HEK293T (cell line): ENCODE data around the gene NPDC1.

Experiments
- CTCF ChIA-PET: fragments of 350-600 bp; formaldehyde crosslinking; extraction: SDS; loops from one replicate; lab custom pipeline; 2021; ENCODE audit warnings: antibody characterized with exemption, inconsistent platforms; lab: Yijun Ruan, JAX
- POLR2A ChIA-PET: fragments of 350-600 bp; formaldehyde crosslinking; extraction: SDS; loops from one replicate; lab custom pipeline; 2020; ENCODE audit warnings: antibody characterized with exemption, inconsistent platforms; lab: Yijun Ruan, JAX
- DNase-seq: peaks from one replicate; pipeline ENCODE4 v3.0.0; 2012; ENCODE audit warnings: mixed read lengths; ENCODE audit errors: extremely low spot score
- ARNT ChIP-seq: fragments of 450-650 bp; IDR thresholded peaks from 2 replicates; pipeline ENCODE4 v1.6.1; 2017; ENCODE audit warnings: mild to moderate bottlenecking
- BHLHE40 ChIP-seq: fragments of 450-650 bp; IDR thresholded peaks from 2 replicates; pipeline ENCODE4 v1.6.1; 2016; ENCODE audit warnings: mild to moderate bottlenecking, moderate library complexity, borderline replicate concordance
- CTBP1 ChIP-seq: fragments of 450-650 bp; IDR thresholded peaks from 2 replicates; pipeline ENCODE4 v1.6.1; 2016; ENCODE audit warnings: borderline replicate concordance
- ELF4 ChIP-seq: fragments of 450-650 bp; IDR thresholded peaks from 2 replicates; pipeline ENCODE4 v1.6.1; 2017; ENCODE audit warnings: antibody characterized with exemption
- FOXA1 ChIP-seq: fragments of 450-650 bp; IDR thresholded peaks from 2 replicates; pipeline ENCODE4 v1.6.1; 2016; ENCODE audit warnings: mild to moderate bottlenecking
- FOXK2 ChIP-seq: fragments of 450-650 bp; IDR thresholded peaks from 2 replicates; pipeline ENCODE4 v1.6.1; 2016; ENCODE audit warnings: mild to moderate bottlenecking
- FOXM1 ChIP-seq: fragments of 450-650 bp; IDR thresholded peaks from 2 replicates; pipeline ENCODE4 v1.6.1; 2017; ENCODE audit warnings: mild to moderate bottlenecking, borderline replicate concordance
- HDGF ChIP-seq: fragments of 450-650 bp; IDR thresholded peaks from 2 replicates; pipeline ENCODE4 v1.6.1; 2017; ENCODE audit warnings: antibody characterized with exemption, borderline replicate concordance
- L3MBTL2 ChIP-seq: fragments of 450-650 bp; conservative IDR thresholded peaks from 2 replicates; pipeline ENCODE4 v1.6.1; 2016; ENCODE audit warnings: mild to moderate bottlenecking
- LEF1 ChIP-seq: fragments of 450-650 bp; IDR thresholded peaks from 2 replicates; pipeline ENCODE4 v1.6.1; 2017; ENCODE audit warnings: mild to moderate bottlenecking, borderline replicate concordance
- NFRKB ChIP-seq: fragments of 450-650 bp; IDR thresholded peaks from 2 replicates; pipeline ENCODE4 v1.6.1; 2016; ENCODE audit warnings: mild to moderate bottlenecking, moderate library complexity
- SP1 ChIP-seq: fragments of 450-650 bp; IDR thresholded peaks from 2 replicates; pipeline ENCODE4 v1.6.1; 2017
- SUZ12 ChIP-seq: fragments of 450-650 bp; IDR thresholded peaks from 2 replicates; pipeline ENCODE4 v1.6.1; 2016; ENCODE audit warnings: mild to moderate bottlenecking
- TARDBP ChIP-seq: fragments of 450-650 bp; IDR thresholded peaks from 2 replicates; pipeline ENCODE4 v1.6.1; 2016
- ZNF384 ChIP-seq: fragments of 450-650 bp; IDR thresholded peaks from 2 replicates; pipeline ENCODE4 v1.6.1; 2016
- TF ChIP-seq, protein P1 (sequence below): fragments of 450-650 bp; IDR thresholded peaks from 2 replicates; pipeline ENCODE4 v1.6.1; 2016

The NPDC1 gene, protein sequence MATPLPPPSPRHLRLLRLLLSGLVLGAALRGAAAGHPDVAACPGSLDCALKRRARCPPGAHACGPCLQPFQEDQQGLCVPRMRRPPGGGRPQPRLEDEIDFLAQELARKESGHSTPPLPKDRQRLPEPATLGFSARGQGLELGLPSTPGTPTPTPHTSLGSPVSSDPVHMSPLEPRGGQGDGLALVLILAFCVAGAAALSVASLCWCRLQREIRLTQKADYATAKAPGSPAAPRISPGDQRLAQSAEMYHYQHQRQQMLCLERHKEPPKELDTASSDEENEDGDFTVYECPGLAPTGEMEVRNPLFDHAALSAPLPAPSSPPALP

DNA sequence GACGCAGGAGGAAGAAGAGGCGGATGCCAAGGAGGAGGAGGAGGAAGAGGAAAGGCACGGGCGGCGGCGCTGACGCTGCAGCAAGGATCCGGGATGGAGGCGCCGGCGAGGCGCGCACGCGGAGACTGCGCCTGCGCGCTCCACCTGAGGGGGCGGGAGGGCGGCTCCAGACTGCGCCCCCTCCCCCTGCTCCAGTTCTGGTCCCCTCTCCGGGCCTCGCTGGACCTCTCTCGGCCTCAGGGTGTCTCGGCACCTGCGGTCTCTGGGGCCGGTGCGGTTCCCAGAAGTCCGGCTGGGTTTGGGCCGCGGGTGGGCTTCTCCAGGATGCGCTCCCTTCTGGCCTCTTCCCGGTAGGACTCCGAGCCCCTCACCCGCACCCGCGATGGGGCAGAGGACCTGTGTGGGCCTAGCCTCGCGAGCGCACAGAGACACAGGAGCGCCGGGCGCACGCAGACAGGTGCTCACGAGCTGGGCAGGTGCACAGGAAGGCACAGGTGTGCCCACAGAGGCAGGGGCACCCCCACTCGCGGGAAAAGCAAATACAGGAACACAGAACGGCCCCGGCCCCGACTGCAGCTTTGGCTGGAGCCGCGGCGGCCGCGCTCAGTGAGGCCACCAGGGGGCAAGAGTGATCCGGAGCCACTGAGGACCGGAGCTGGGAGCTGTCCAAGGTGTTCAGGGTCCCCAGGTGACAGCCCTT is at the start of gene NPDC1:
TSS of gene NPDC1 (minus strand) at position 90 of the 700 bp plus-strand sequence. CDS start 188 bp downstream, outside the sequence.
- CTCF ChIA-PET: interaction anchor here (0.7 to 1.8 kb wide), 14 partner anchors 10 to 284 kb away, joined by 3 to 17 read pairs (median 6); partner anchors contain the start of genes MAN1B1 and SAPCD2
- no peak for TF ChIP-seq FOXA1
- peak; percentile 65; the same call in 1 of the 2 replicates for TF ChIP-seq L3MBTL2
- POLR2A ChIA-PET: interaction anchor here (0.7 to 1.2 kb wide), 3 partner anchors 24 to 196 kb away, joined by 3 read pairs; partner anchors contain the start of genes MAN1B1 and SAPCD2
- DNase-seq: peak; percentile 93

DNA sequence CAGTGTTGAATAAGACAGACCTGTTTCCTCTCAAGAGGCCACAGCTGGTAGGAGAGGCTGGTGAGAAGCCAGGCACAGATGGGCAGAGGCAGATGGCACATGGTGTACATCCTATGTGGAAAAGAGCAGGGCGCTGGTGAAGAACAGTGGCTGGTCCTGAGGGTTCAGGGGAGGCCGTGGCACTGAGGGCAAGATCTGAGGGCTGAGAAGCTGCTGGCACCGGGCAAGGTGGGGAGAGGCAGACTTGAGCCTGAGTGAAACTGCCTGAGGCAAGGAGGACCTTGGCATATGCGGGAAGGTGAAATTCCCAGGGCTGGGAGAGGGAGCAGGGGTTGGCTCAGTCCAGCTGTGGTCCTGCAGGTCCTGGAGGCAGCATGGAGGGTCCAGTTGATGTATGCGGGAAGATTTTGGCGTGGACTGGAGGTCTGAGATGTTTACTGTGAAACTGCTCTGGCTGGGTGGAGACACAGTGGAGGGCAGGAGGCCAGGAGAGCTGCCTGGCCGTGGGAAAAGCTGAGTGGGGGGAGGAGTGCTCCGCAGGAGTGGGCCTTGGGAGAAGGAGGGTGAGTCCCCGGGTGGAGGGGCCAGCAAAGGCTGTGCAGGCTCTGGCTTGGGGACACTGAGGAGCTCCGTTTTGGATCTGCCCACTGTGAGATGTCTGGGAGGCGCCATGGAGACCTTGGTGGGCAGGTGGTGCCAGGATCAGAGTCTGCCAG is 43.4 kb upstream of the NPDC1 start:
- TF ChIP-seq FOXA1 (no peak), SP1 (no peak), BHLHE40 (no peak), ZNF384 (no peak), NFRKB (no peak), FOXK2 (no peak), LEF1 (no peak), ARNT (no peak), HDGF (no peak), SUZ12 (no peak), CTBP1 (no peak), FOXM1 (no peak), ELF4 (no peak), L3MBTL2 (no peak), TARDBP (no peak)
- TF ChIP-seq, protein P1, sequence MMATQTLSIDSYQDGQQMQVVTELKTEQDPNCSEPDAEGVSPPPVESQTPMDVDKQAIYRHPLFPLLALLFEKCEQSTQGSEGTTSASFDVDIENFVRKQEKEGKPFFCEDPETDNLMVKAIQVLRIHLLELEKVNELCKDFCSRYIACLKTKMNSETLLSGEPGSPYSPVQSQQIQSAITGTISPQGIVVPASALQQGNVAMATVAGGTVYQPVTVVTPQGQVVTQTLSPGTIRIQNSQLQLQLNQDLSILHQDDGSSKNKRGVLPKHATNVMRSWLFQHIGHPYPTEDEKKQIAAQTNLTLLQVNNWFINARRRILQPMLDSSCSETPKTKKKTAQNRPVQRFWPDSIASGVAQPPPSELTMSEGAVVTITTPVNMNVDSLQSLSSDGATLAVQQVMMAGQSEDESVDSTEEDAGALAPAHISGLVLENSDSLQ: no peak
- DNase-seq: no peak
- ChIA-PET POLR2A (interaction anchor here (1.6 kb wide), 1 partner anchor 19 kb away, joined by 4 read pairs; the partner anchor contains the start of gene SAPCD2), CTCF (interaction anchor here (1.0 kb wide), 1 partner anchor 42 kb away, joined by 3 read pairs; no protein-coding TSS in a partner anchor)

DNA sequence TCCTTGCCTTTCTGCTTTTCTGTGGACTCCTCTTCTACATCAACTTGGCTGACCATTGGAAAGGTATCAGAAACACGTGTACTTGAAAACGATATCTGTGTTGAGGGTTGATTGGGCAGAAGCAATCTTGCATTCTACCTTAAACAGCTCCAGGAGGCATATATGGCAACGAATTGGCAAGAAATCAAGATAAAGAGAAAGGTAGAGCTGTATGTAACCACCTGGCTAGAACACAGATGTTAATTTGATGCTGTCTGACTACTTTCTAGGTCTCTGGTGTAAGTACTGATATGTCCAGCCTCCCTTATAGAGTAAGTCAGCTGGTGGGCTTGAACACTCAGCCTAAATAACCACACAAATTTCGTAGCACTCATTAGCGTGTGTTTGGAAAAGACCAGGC is 42.1 kb upstream of the NPDC1 start:
- ChIA-PET CTCF (interaction anchor here (1.0 kb wide), 1 partner anchor 41 kb away, joined by 3 read pairs; no protein-coding TSS in a partner anchor), POLR2A (interaction anchor here (1.0 to 1.1 kb wide), 2 partner anchors 9 to 153 kb away, joined by 3 to 4 read pairs; partner anchors contain the start of gene TUBB4B)
- DNase-seq: no peak
- TF ChIP-seq FOXM1 (no peak), TARDBP (no peak), FOXK2 (no peak), BHLHE40 (no peak), L3MBTL2 (no peak), SUZ12 (no peak), ARNT (no peak), ZNF384 (no peak)
- TF ChIP-seq, protein P1: no peak

DNA sequence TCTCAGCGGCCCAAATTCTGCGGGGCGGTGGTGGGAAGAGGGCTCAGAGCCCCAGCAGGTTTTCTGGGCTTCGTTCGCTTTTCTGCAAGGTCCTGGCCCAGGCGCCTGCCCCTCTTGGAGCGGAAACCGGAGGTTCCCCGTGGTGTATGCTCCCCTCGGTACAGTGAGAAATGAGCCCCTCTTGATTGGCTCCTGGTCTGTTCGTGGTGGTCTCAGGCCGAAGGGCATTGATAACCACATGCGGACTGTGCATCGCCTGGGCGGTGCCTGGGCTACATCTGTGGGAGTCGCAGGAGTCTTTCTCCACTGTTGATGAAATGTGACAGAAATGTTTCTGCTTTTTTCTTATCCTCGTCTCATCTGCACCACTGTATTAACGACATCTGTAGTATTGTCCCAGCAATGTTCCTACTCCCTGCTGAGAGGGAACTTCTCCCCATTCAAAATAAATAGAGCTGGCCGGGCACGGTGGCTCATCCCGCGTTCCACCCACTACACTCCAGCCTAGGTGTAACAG is 41.5 kb upstream of the NPDC1 start:
- TF ChIP-seq ELF4 (no peak), SP1 (no peak), ARNT (no peak)
- ChIA-PET CTCF (interaction anchor here (1.2 to 1.6 kb wide), 3 partner anchors 20 to 41 kb away, joined by 6 to 8 read pairs (median 6); no protein-coding TSS in a partner anchor), POLR2A (interaction anchor here (1.0 to 2.4 kb wide), 15 partner anchors 8 to 153 kb away, joined by 3 to 27 read pairs (median 4); partner anchors contain the start of genes LRRC26, SAPCD2 and TUBB4B)
- no peak for DNase-seq

DNA sequence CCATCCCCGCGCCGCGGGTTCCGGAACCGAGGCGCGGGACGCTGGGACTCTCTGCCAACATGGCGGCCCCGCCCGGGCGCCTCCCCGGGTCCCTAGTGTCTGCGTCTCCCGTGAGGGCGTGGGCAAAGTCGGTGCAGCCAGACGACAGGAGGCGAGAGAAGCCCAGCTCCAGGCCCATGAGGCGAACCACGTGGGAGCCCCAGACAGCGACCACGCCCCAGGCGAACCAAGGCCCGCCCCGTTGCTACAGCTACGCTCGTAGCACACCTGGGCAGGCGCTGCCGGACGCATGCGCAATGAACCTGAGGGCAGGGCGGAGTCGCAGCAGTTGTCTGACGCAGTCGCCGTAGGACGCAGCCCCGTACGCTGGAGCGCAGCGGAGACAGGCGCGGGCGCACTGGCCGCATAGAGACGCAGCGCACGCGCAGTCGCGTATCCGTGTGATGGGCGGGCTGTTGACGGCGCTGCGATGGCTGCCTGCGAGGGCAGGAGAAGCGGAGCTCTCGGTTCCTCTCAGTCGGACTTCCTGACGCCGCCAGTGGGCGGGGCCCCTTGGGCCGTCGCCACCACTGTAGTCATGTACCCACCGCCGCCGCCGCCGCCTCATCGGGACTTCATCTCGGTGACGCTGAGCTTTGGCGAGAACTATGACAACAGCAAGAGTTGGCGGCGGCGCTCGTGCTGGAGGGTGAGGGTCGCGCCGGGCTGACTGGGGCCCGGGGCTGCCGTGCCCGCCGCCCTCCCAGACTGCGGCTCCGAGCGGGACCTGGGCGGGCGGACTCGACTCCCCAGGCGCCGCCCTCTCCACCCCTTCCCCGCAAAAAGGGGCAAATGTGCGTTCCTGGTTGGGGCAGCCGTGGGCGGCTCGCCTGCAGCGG is 40.8 kb upstream of the NPDC1 start, which contains the start of gene MAN1B1:
TSS of gene MAN1B1 (plus strand) at position 455 of the 878 bp plus-strand sequence. CDS start at position 470, 15 bp downstream.
- POLR2A ChIA-PET: interaction anchor here (0.7 to 2.4 kb wide), 32 partner anchors 9 to 312 kb away, joined by 3 to 27 read pairs (median 4); partner anchors contain the start of genes ANAPC2, LRRC26, RNF224 and SAPCD2
- peak; percentile 99 for DNase-seq
- TF ChIP-seq NFRKB: no peak
- TF ChIP-seq TARDBP: peak; percentile 53; the same call in 1 of the 2 replicates
- TF ChIP-seq ARNT: no peak
- no peak for TF ChIP-seq FOXK2
- no peak for TF ChIP-seq CTBP1
- no peak for TF ChIP-seq SUZ12
- TF ChIP-seq, protein P1: peak; percentile 92
- peak; percentile 56; the same call in 1 of the 2 replicates for TF ChIP-seq L3MBTL2
- TF ChIP-seq FOXA1: no peak
- TF ChIP-seq ZNF384: no peak
- TF ChIP-seq ELF4: no peak
- no peak for TF ChIP-seq BHLHE40
- no peak for TF ChIP-seq LEF1
- no peak for TF ChIP-seq FOXM1
- TF ChIP-seq SP1: no peak
- peak; percentile 43; the same call in 1 of the 2 replicates for TF ChIP-seq HDGF
- CTCF ChIA-PET: interaction anchor here (0.6 to 1.6 kb wide), 10 partner anchors 9 to 141 kb away, joined by 3 to 8 read pairs (median 4); partner anchors contain the start of genes ABCA2 and UAP1L1
